GM23338 (cell line): ENCODE measurements around the gene SYCP3. TPM values are rescaled to one million over a fixed set of nuclear protein-coding genes. Genes with fewer than 3 reads are reported as not detected.

Experiments
- ATAC-seq: fragments of 200-7000 bp; cut with Tn5 transposase; 3 replicates; pipeline ENCODE4 v1.9.1; 2020
- DNase-seq: peaks from one replicate; pipeline ENCODE4 v3.0.0-alpha.2; 2015; ENCODE audit warnings: low spot score
- H2AFZ ChIP-seq: fragments of 200-600 bp; sonication (generic); 2 replicates; pipeline ENCODE4 v1.8.0; 2016; ENCODE audit warnings: antibody characterized with exemption, mild to moderate bottlenecking, moderate library complexity
- H3F3A ChIP-seq: fragments of 200-600 bp; sonication (generic); replicated peaks from 2 replicates; pipeline ENCODE4 v1.8.0; 2017; ENCODE audit warnings: antibody characterized with exemption, mixed run types, low read depth
- H3K27ac ChIP-seq: fragments of 200-600 bp; sonication (generic); 2 replicates; pipeline ENCODE4 v1.6.1; 2016; ENCODE audit warnings: low read depth
- H3K27me3 ChIP-seq: fragments of 200-600 bp; sonication (generic); 2 replicates; pipeline ENCODE4 v1.8.0; 2016; ENCODE audit warnings: mild to moderate bottlenecking, mixed run types, moderate library complexity; ENCODE audit not compliant: insufficient read depth
- H3K36me3 ChIP-seq: fragments of 200-600 bp; sonication (generic); 2 replicates; pipeline ENCODE4 v1.8.0; 2016; ENCODE audit warnings: mild to moderate bottlenecking; ENCODE audit not compliant: insufficient read depth
- H3K4me1 ChIP-seq: fragments of 200-600 bp; sonication (generic); 2 replicates; pipeline ENCODE4 v1.8.0; 2016; ENCODE audit warnings: mild to moderate bottlenecking, moderate library complexity; ENCODE audit not compliant: insufficient read depth
- H3K4me2 ChIP-seq: fragments of 200-600 bp; sonication (generic); 2 replicates; pipeline ENCODE4 v1.7.1; 2017; ENCODE audit warnings: mixed run types
- H3K4me3 ChIP-seq: fragments of 200-600 bp; sonication (generic); 2 replicates; pipeline ENCODE4 v1.6.1; 2016; ENCODE audit warnings: mixed run types
- H3K79me2 ChIP-seq: fragments of 200-600 bp; sonication (generic); replicated peaks from 2 replicates; pipeline ENCODE4 v1.8.0; 2017; ENCODE audit warnings: mild to moderate bottlenecking; ENCODE audit not compliant: insufficient read depth
- H3K9me2 ChIP-seq: fragments of 200-600 bp; sonication (generic); 2 replicates; pipeline ENCODE4 v1.8.0; 2017; ENCODE audit not compliant: insufficient read depth
- H4K20me1 ChIP-seq: fragments of 200-600 bp; sonication (generic); replicated peaks from 2 replicates; pipeline ENCODE4 v1.8.0; 2017; ENCODE audit warnings: mild to moderate bottlenecking; ENCODE audit not compliant: insufficient read depth
- H3K27ac Mint-ChIP-seq: 2 replicates; pipeline ENCODE4 v1.8.0; 2020; ENCODE audit warnings: inconsistent platforms, mild to moderate bottlenecking, moderate library complexity, mixed read lengths
- H3K27me3 Mint-ChIP-seq: 3 replicates; pipeline ENCODE4 v1.8.0; 2022; ENCODE audit warnings: low read depth, mild to moderate bottlenecking, moderate library complexity, mixed read lengths, inconsistent platforms; ENCODE audit not compliant: insufficient read depth, poor library complexity
- H3K36me3 Mint-ChIP-seq: 3 replicates; pipeline ENCODE4 v1.8.0; 2021; ENCODE audit warnings: low read depth, mild to moderate bottlenecking, inconsistent platforms, moderate library complexity, mixed read lengths
- H3K4me1 Mint-ChIP-seq: 3 replicates; pipeline ENCODE4 v1.8.0; 2020; ENCODE audit warnings: mild to moderate bottlenecking, inconsistent platforms, mixed read lengths
- H3K4me3 Mint-ChIP-seq: 3 replicates; pipeline ENCODE4 v1.8.0; 2021; ENCODE audit warnings: moderate library complexity, mild to moderate bottlenecking, inconsistent platforms, mixed read lengths
- H3K9me3 Mint-ChIP-seq: 3 replicates; pipeline ENCODE4 v1.8.0; 2020; ENCODE audit warnings: moderate library complexity, mild to moderate bottlenecking, inconsistent platforms, mixed read lengths
- CREB1 ChIP-seq: fragments of 250-450 bp; sonication (Bioruptor Pico); IDR thresholded peaks from 2 replicates; pipeline ENCODE4 v1.5.0; 2020; ENCODE audit warnings: low read depth, mild to moderate bottlenecking, moderate library complexity
- CTCF ChIP-seq, 2 experiments: fragments of 200-600 bp in 1 of 2; sonication (generic) in 1 of 2; conservative IDR thresholded peaks; 2 replicates each; pipeline versions ENCODE4 v1.5.1 to v1.6.1; 2016 to 2017; ENCODE audit warnings: antibody characterized with exemption in 2 of 2, low read depth in 2 of 2, mild to moderate bottlenecking in 2 of 2, moderate library complexity in 1 of 2
- ETS1 ChIP-seq: IDR thresholded peaks from 2 replicates; pipeline ENCODE4 v1.6.1; 2016; ENCODE audit warnings: antibody characterized with exemption
- EZH2 ChIP-seq: fragments of 200-600 bp; sonication (generic); IDR thresholded peaks from one replicate; pipeline ENCODE4 v1.8.0; 2017; ENCODE audit warnings: antibody characterized with exemption, mild to moderate bottlenecking, low read depth; ENCODE audit not compliant: unreplicated experiment
- JUNB ChIP-seq: IDR thresholded peaks from one replicate; pipeline ENCODE4 v1.6.1; 2016; ENCODE audit warnings: antibody characterized with exemption; ENCODE audit not compliant: unreplicated experiment
- POLR2AphosphoS5 ChIP-seq: IDR thresholded peaks from 2 replicates; pipeline ENCODE4 v1.6.1; 2016; ENCODE audit warnings: antibody characterized with exemption, low read depth
- REST ChIP-seq: IDR thresholded peaks from one replicate; pipeline ENCODE4 v1.6.1; 2018; ENCODE audit warnings: antibody characterized with exemption; ENCODE audit not compliant: unreplicated experiment
- STAT1 ChIP-seq: IDR thresholded peaks from one replicate; pipeline ENCODE4 v1.6.1; 2016; ENCODE audit warnings: antibody characterized with exemption; ENCODE audit not compliant: unreplicated experiment
- ZNF114 ChIP-seq: fragments of 250-450 bp; sonication (Bioruptor Pico); IDR thresholded peaks from 2 replicates; pipeline ENCODE4 v1.5.0; 2020; ENCODE audit warnings: mild to moderate bottlenecking, moderate library complexity
- ZNF331 ChIP-seq: fragments of 250-450 bp; sonication (Bioruptor Pico); IDR thresholded peaks from 2 replicates; pipeline ENCODE4 v1.5.0; 2020; ENCODE audit warnings: low read depth, mild to moderate bottlenecking, moderate library complexity
- polyA plus RNA-seq: library from polyadenylated mRNA; unstranded; fragments of >200 nt; fragmentation: Nextera tagmentation; extraction: Ambion mirVana; gene quantifications from 2 replicates; pipeline ENCODE4 v1.2.1, GENCODE V29; 2016
- total RNA-seq: library from RNA; depleted of rRNA; stranded (reverse); fragments of >200 nt; shearing (Covaris generic); gene quantifications from 2 replicates; pipeline ENCODE4 v1.2.3, GENCODE V29; 2014

Gene SYCP3
- total and polyA plus RNA-seq, 2 experiments from 2014 or later = 0.07 to 1.5 TPM

- no peak overlapping the region for H2AFZ ChIP-seq
- H3K27me3 ChIP-seq = no peaks in the 10 kb centered on the region
- H3K9me2 ChIP-seq = no peaks in the 10 kb centered on the region
- H3K27ac ChIP-seq = no peak overlapping the region
- ATAC-seq (peak; percentile 39; the same call in 2 of the 3 replicates), DNase-seq (no peak)
- TF ChIP-seq POLR2AphosphoS5 = no peak
- peak in 1 of 2 experiments; percentile 22; a peak in 2 of 4 replicates for TF ChIP-seq CTCF (conservative IDR thresholded peaks at IDR 0.05; ENCODE audit: low read depth in 2 of 2)
- peaks cover 7% of the 10 kb centered on the region; the same call in 1 of the 3 replicates for H3K36me3 Mint-ChIP-seq
- no peaks in the 10 kb centered on the region for H3F3A ChIP-seq
- no peaks in the 10 kb centered on the region for H3K79me2 ChIP-seq
- H3K4me3 Mint-ChIP-seq = no peak overlapping the region
- no peak overlapping the region for H3K27ac Mint-ChIP-seq
- no peaks in the 10 kb centered on the region for H3K4me1 Mint-ChIP-seq
- no peak overlapping the region for H3K4me3 ChIP-seq
- peaks cover 2% of the 10 kb centered on the region for H3K27me3 Mint-ChIP-seq
- H3K4me1 ChIP-seq = no peaks in the 10 kb centered on the region
- H3K4me2 ChIP-seq = no peak overlapping the region
- no peaks in the 10 kb centered on the region; the same call in 1 of the 2 replicates for H4K20me1 ChIP-seq
- peaks cover 6% of the 10 kb centered on the region; the same call in 1 of the 2 replicates for H3K36me3 ChIP-seq
- H3K9me3 Mint-ChIP-seq = no peaks in the 10 kb centered on the region
Observed at GRCh38 chr12:101743724-101744472, 4.6 kb upstream of the SYCP3 start.

GRCh38 chr12:101743242-101743641 lies 4.0 kb upstream of the SYCP3 start:
- Mint-ChIP-seq H3K9me3 (no peaks in the 10 kb centered on the region), H3K36me3 (peaks cover 7% of the 10 kb centered on the region; the same call in 1 of the 3 replicates), H3K27ac (no peak overlapping the region), H3K4me1 (no peaks in the 10 kb centered on the region), H3K27me3 (peaks cover 2% of the 10 kb centered on the region), H3K4me3 (no peak overlapping the region)
- H2AFZ ChIP-seq = no peak overlapping the region
- no peak overlapping the region for H3K4me2 ChIP-seq
- H3K4me1 ChIP-seq = no peaks in the 10 kb centered on the region
- no peaks in the 10 kb centered on the region; the same call in 1 of the 2 replicates for H4K20me1 ChIP-seq
- H3K4me3 ChIP-seq = no peak overlapping the region
- ATAC-seq = no peak
- no peaks in the 10 kb centered on the region for H3K79me2 ChIP-seq
- H3K27me3 ChIP-seq = no peaks in the 10 kb centered on the region
- no peak overlapping the region for H3K27ac ChIP-seq
- no peak for DNase-seq
- H3F3A ChIP-seq = no peaks in the 10 kb centered on the region
- H3K9me2 ChIP-seq = no peaks in the 10 kb centered on the region
- H3K36me3 ChIP-seq = peaks cover 6% of the 10 kb centered on the region; the same call in 1 of the 2 replicates
- TF ChIP-seq STAT1 (no peak), REST (no peak), ZNF114 (CRISPR knock-in tag) (no peak), ETS1 (no peak), EZH2 (no peak), CREB1 (CRISPR knock-in tag) (no peak), JUNB (no peak), ZNF331 (CRISPR knock-in tag) (no peak)
